ENCODE results near the gene BRCA1. TPM values are rescaled to one million over a fixed set of nuclear protein-coding genes. Genes with fewer than 3 reads are reported as not detected.
"Not testable (repeated sequence)": the region's sequence is repeated elsewhere in the genome, so short reads cannot be mapped to it uniquely, and the experiment has no call there.

The BRCA1 gene
- 22.8 and 53.3 TPM in 2 replicates for total RNA-seq (2014; rRNA removed; shearing (Covaris generic))

GRCh38 chr17:43125133-43125966, at the start of gene BRCA1:
Gene BRCA1 (minus strand): TSS chr17:43125364. CDS start chr17:43124096, 1,268 bp downstream.
- in situ Hi-C loops (cut with HindIII; ENCODE audit: low sequenced_read_pairs): no loop called here

GRCh38 chr17:43171586-43172487, 46.7 kb upstream of the BRCA1 start:
- in situ Hi-C loops (cut with HindIII; ENCODE audit: low sequenced_read_pairs): no loop called here

More at GRCh38 chr17:43125133-43125966, at the start of gene BRCA1:
- peak; percentile 99 for DNase-seq (ENCODE audit: low spot score)

GRCh38 chr17:43170766-43171585, 45.8 kb upstream of the BRCA1 start, which contains the start of gene NBR1:
Gene NBR1 (plus strand): TSS chr17:43171214. CDS start chr17:43175800, 4,586 bp downstream.
- in situ Hi-C loops (cut with HindIII; ENCODE audit: low sequenced_read_pairs): no loop called here
- DNase-seq (ENCODE audit: low spot score): peak; percentile 99

More at GRCh38 chr17:43171586-43172487, 46.7 kb upstream of the BRCA1 start:
- DNase-seq (ENCODE audit: low spot score): peak; percentile 29

- in situ Hi-C loops (cut with HindIII; ENCODE audit: low sequenced_read_pairs): no loop called here
- DNase-seq (ENCODE audit: low spot score): peak; percentile 99
Observed at GRCh38 chr17:43170140-43170765, 45.1 kb upstream of the BRCA1 start.

GRCh38 chr17:43169561-43170139, 44.5 kb upstream of the BRCA1 start:
- no peak for DNase-seq (ENCODE audit: low spot score)
- in situ Hi-C loops (cut with HindIII; ENCODE audit: low sequenced_read_pairs): no loop called here

GRCh38 chr17:43165971-43166370, 40.8 kb upstream of the BRCA1 start:
- DNase-seq (ENCODE audit: low spot score); in situ Hi-C loops (cut with HindIII; ENCODE audit: low sequenced_read_pairs): not testable (repeated sequence)

GRCh38 chr17:43159957-43160356, 34.8 kb upstream of the BRCA1 start:
- in situ Hi-C loops (cut with HindIII; ENCODE audit: low sequenced_read_pairs); DNase-seq (ENCODE audit: low spot score): not testable (repeated sequence)

GRCh38 chr17:43159232-43159631, 34.1 kb upstream of the BRCA1 start:
- DNase-seq (ENCODE audit: low spot score); in situ Hi-C loops (cut with HindIII; ENCODE audit: low sequenced_read_pairs): not testable (repeated sequence)

- in situ Hi-C loops (cut with HindIII; ENCODE audit: low sequenced_read_pairs): no loop called here
Observed at GRCh38 chr17:43155666-43156065, 30.5 kb upstream of the BRCA1 start.

GRCh38 chr17:43153197-43153835, 28.2 kb upstream of the BRCA1 start:
- in situ Hi-C loops (cut with HindIII; ENCODE audit: low sequenced_read_pairs); DNase-seq (ENCODE audit: low spot score): not testable (repeated sequence)

More at GRCh38 chr17:43155666-43156065, 30.5 kb upstream of the BRCA1 start:
- DNase-seq (ENCODE audit: low spot score): no peak

- in situ Hi-C loops (cut with HindIII; ENCODE audit: low sequenced_read_pairs): no loop called here
- DNase-seq (ENCODE audit: low spot score): no peak
Observed at GRCh38 chr17:43151880-43152456, 26.8 kb upstream of the BRCA1 start.

GRCh38 chr17:43146649-43147048, 21.5 kb upstream of the BRCA1 start:
- in situ Hi-C loops (cut with HindIII; ENCODE audit: low sequenced_read_pairs): no loop called here
- no peak for DNase-seq (ENCODE audit: low spot score)

GRCh38 chr17:43143201-43143600, 18.0 kb upstream of the BRCA1 start:
- DNase-seq (ENCODE audit: low spot score): no peak
- in situ Hi-C loops (cut with HindIII; ENCODE audit: low sequenced_read_pairs): no loop called here

- DNase-seq (ENCODE audit: low spot score): no peak
- in situ Hi-C loops (cut with HindIII; ENCODE audit: low sequenced_read_pairs): no loop called here
Observed at GRCh38 chr17:43142153-43142552, 17.0 kb upstream of the BRCA1 start.

- in situ Hi-C loops (cut with HindIII; ENCODE audit: low sequenced_read_pairs): no loop called here
- no peak for DNase-seq (ENCODE audit: low spot score)
Observed at GRCh38 chr17:43140396-43141332, 15.5 kb upstream of the BRCA1 start.

- in situ Hi-C loops (cut with HindIII; ENCODE audit: low sequenced_read_pairs); DNase-seq (ENCODE audit: low spot score): not testable (repeated sequence)
Observed at GRCh38 chr17:43138531-43138930, 13.4 kb upstream of the BRCA1 start.

Data from G401 (cell line).